OCI-LY1 (cell line): ENCODE results near the gene CNNM3.
A peak's percentile ranks its signal among the peaks of the same experiment; 100 is the strongest.

Experiments
- H2AFZ ChIP-seq: fragments of 200-600 bp; sonication (generic), shearing (Covaris generic); 2 replicates; pipeline ENCODE4 v1.6.0; 2014; ENCODE audit warnings: antibody characterized with exemption, mild to moderate bottlenecking, low read length
- H3F3A ChIP-seq: fragments of 200-600 bp; sonication (generic), shearing (Covaris generic); 2 replicates; pipeline ENCODE4 v1.6.0; 2014; ENCODE audit warnings: mild to moderate bottlenecking, antibody characterized with exemption, low read length, moderate library complexity; ENCODE audit not compliant: insufficient read depth
- H3K27ac ChIP-seq: fragments of 200-600 bp; sonication (generic); 2 replicates; pipeline ENCODE4 v1.5.1; 2014; ENCODE audit warnings: low read length, mixed run types, mild to moderate bottlenecking, low read depth; ENCODE audit not compliant: poor library complexity, severe bottlenecking
- H3K27me3 ChIP-seq: fragments of 200-600 bp; sonication (generic); 2 replicates; pipeline ENCODE4 v1.6.0; 2014; ENCODE audit warnings: antibody characterized with exemption, mild to moderate bottlenecking, low read length, moderate library complexity; ENCODE audit not compliant: insufficient read depth
- H3K36me3 ChIP-seq: fragments of 200-600 bp; sonication (generic); 2 replicates; pipeline ENCODE4 v1.6.1; 2014; ENCODE audit warnings: mild to moderate bottlenecking, antibody characterized with exemption, low read length, moderate library complexity, mixed read lengths; ENCODE audit not compliant: insufficient read depth
- H3K4me1 ChIP-seq: fragments of 200-600 bp; sonication (generic); 2 replicates; pipeline ENCODE4 v1.5.1; 2014; ENCODE audit warnings: mild to moderate bottlenecking, low read length, moderate library complexity; ENCODE audit not compliant: insufficient read depth, severe bottlenecking
- H3K4me2 ChIP-seq: fragments of 200-600 bp; sonication (generic), shearing (Covaris generic); 2 replicates; pipeline ENCODE4 v1.6.1; 2014; ENCODE audit warnings: low read length
- H3K4me3 ChIP-seq: fragments of 200-600 bp; sonication (generic); 2 replicates; pipeline ENCODE4 v1.5.1; 2014; ENCODE audit warnings: low read length, low read depth, mild to moderate bottlenecking, mixed read lengths; ENCODE audit not compliant: poor library complexity, severe bottlenecking
- H3K79me2 ChIP-seq: fragments of 200-600 bp; shearing (Covaris generic); 2 replicates; pipeline ENCODE4 v1.6.1; 2016; ENCODE audit warnings: mixed run types, low read length, mixed read lengths; ENCODE audit not compliant: insufficient read depth
- H3K9ac ChIP-seq: fragments of 200-600 bp; sonication (generic), shearing (Covaris generic); 2 replicates; pipeline ENCODE4 v1.6.1; 2014; ENCODE audit warnings: mild to moderate bottlenecking, low read length, mixed read lengths
- H3K9me2 ChIP-seq: fragments of 200-600 bp; sonication (generic), shearing (Covaris generic); 2 replicates; pipeline ENCODE4 v1.6.1; 2014; ENCODE audit warnings: low read depth, mild to moderate bottlenecking, low read length, mixed read lengths
- H3K9me3 ChIP-seq: fragments of 200-600 bp; shearing (Covaris generic); 2 replicates; pipeline ENCODE4 v1.6.1; 2014; ENCODE audit warnings: low read length, mixed read lengths
- H4K20me1 ChIP-seq: fragments of 200-600 bp; sonication (generic), shearing (Covaris generic); 2 replicates; pipeline ENCODE4 v1.6.0; 2016; ENCODE audit warnings: mild to moderate bottlenecking, low read length; ENCODE audit not compliant: insufficient read depth
- EZH2 ChIP-seq: fragments of 200-600 bp; sonication (generic), shearing (Covaris generic); IDR thresholded peaks from 2 replicates; pipeline ENCODE4 v1.8.0; 2017; ENCODE audit warnings: borderline replicate concordance, mixed run types, mild to moderate bottlenecking, antibody characterized with exemption, low read length, moderate library complexity, mixed read lengths
- TF ChIP-seq, protein P1 (sequence below): fragments of 200-600 bp; sonication (generic), shearing (Covaris generic); IDR thresholded peaks from 2 replicates; pipeline ENCODE4 v1.5.1; 2017; ENCODE audit warnings: mild to moderate bottlenecking, antibody characterized with exemption, low read length, moderate library complexity, mixed read lengths

The CNNM3 gene

DNA sequence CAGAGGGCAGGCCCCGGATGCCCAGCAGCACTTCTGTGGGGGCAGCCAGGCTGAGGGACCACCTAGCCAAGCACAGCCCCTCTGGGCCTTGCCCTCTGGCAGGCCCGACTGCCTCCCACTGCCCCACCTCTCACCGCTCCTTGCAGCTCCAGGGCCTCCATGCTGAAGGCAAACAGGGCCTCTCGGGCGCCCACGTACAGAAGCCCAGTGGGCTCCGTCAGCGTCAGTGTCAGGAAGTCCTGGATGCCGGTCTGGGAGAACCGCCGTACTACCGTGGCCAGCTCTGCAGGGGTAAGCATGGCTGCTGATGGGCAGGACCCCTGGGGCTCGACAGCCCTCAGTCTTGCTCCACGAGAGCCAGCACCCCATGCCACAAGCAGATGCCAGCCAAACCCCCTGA lies 50.1 kb downstream of the CNNM3 start:
- no peaks in the 10 kb centered on the region for H3K79me2 ChIP-seq
- no peaks in the 10 kb centered on the region for H3F3A ChIP-seq
- H3K27me3 ChIP-seq: 0 out of 2 replicates have a peak, but pooled peaks cover 12% of the 10 kb centered on the region
- no peak for TF ChIP-seq EZH2
- TF ChIP-seq, protein P1, sequence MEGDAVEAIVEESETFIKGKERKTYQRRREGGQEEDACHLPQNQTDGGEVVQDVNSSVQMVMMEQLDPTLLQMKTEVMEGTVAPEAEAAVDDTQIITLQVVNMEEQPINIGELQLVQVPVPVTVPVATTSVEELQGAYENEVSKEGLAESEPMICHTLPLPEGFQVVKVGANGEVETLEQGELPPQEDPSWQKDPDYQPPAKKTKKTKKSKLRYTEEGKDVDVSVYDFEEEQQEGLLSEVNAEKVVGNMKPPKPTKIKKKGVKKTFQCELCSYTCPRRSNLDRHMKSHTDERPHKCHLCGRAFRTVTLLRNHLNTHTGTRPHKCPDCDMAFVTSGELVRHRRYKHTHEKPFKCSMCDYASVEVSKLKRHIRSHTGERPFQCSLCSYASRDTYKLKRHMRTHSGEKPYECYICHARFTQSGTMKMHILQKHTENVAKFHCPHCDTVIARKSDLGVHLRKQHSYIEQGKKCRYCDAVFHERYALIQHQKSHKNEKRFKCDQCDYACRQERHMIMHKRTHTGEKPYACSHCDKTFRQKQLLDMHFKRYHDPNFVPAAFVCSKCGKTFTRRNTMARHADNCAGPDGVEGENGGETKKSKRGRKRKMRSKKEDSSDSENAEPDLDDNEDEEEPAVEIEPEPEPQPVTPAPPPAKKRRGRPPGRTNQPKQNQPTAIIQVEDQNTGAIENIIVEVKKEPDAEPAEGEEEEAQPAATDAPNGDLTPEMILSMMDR: no peak
- peaks cover 25% of the 10 kb centered on the region for H3K4me1 ChIP-seq
- H3K27ac ChIP-seq: no peak overlapping the region
- H4K20me1 ChIP-seq: no peaks in the 10 kb centered on the region
- no peaks in the 10 kb centered on the region for H3K36me3 ChIP-seq
- H2AFZ ChIP-seq: no peak overlapping the region
- H3K9ac ChIP-seq: no peak overlapping the region
- no peak overlapping the region for H3K4me3 ChIP-seq
- H3K9me2 ChIP-seq: no peaks in the 10 kb centered on the region
- H3K4me2 ChIP-seq: no peak overlapping the region
- no peaks in the 10 kb centered on the region for H3K9me3 ChIP-seq

DNA sequence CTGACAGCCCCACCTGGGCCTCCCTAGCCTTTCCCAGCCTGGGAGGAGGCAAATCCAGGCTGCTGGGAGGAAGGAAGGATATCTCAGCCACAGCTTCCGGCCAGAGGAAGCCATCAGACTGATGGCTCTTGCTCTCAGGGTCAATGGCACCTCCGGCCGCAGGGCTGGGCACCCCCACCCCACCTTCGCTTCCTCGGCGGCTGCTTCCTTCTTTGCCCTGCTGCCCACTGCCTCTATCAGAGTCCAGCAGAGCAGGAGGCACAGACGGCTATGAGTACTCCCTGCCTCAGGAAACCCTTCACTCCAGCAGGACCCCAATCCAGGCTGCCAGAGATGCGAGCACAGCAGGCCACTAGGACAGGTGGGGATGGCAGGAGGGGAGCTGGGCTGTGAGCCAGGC lies 50.5 kb downstream of the CNNM3 start:
- no peak for TF ChIP-seq EZH2
- Histone ChIP-seq H3K4me3 (peak overlapping the region; percentile 49), H3K4me1 (peaks cover 25% of the 10 kb centered on the region), H3K27me3 (0 out of 2 replicates have a peak, but pooled peaks cover 12% of the 10 kb centered on the region), H3K9me2 (no peaks in the 10 kb centered on the region), H2AFZ (no peak overlapping the region), H3K9me3 (no peaks in the 10 kb centered on the region), H4K20me1 (no peaks in the 10 kb centered on the region), H3K27ac (no peak overlapping the region), H3K79me2 (no peaks in the 10 kb centered on the region), H3K4me2 (peak overlapping the region; percentile 55), H3K9ac (no peak overlapping the region; the same call in 1 of the 2 replicates), H3F3A (no peaks in the 10 kb centered on the region), H3K36me3 (no peaks in the 10 kb centered on the region)

DNA sequence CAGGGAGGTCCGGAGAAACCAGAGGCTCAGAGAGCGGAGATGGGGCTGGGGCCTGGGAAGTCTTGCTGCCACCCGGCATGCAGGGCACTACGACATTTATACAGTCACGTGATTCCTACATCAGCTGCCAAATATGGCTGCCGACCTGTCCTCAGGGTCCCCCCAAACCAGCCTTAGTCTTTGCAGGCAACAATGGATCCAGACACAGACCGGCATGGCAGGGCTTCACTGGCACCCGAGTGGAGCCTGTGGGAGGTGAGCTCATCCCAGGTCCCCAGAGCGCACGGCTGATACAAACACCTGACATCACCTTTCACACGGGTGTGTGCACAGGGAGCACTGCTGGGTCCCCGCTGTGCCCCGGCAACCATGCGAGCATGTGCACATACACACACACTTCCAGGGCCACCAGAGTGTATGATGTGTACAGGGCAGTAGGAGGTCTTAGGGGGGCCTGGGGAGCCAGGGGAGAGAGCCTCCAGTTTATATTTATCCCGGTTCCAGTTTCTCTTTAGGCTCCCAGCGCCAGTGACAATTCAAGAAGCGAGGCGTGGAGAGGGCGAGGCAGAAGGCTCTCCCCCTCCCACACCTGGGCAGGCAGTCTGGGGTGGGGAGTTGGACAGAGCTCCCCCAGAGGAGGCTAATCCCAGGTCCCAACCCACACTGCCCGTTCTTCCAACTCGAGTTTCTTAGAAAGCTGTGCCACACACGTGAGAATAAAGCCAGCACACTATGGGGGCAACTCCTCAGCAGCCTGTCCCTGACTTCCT lies 51.1 kb downstream of the CNNM3 start:
- no peak overlapping the region for H3K27ac ChIP-seq
- H3K4me3 ChIP-seq: peak overlapping the region; percentile 49
- H3K9ac ChIP-seq: no peak overlapping the region; the same call in 1 of the 2 replicates

More for the DNA sequence above, 51.1 kb downstream of the CNNM3 start:
- Histone ChIP-seq H3K79me2 (no peaks in the 10 kb centered on the region), H3K9me2 (no peaks in the 10 kb centered on the region), H3K4me2 (peak overlapping the region; percentile 55), H3K36me3 (no peaks in the 10 kb centered on the region), H4K20me1 (no peaks in the 10 kb centered on the region), H3K9me3 (no peaks in the 10 kb centered on the region), H3F3A (no peaks in the 10 kb centered on the region), H2AFZ (no peak overlapping the region), H3K4me1 (peaks cover 25% of the 10 kb centered on the region), H3K27me3 (0 out of 2 replicates have a peak, but pooled peaks cover 12% of the 10 kb centered on the region)
- TF ChIP-seq, protein P1: no peak
- TF ChIP-seq EZH2: no peak
